ENCODE measurements around the gene CD6. TPM values are rescaled to one million over a fixed set of nuclear protein-coding genes. Genes with fewer than 3 reads are reported as not detected.

CD6 gene
- total RNA-seq, 1 donor from 2014 or later: 327 TPM

GRCh38 chr11:60984636-60985035 is 13.2 kb downstream of the CD6 start:
- H3K9me3 Mint-ChIP-seq: no peaks in the 10 kb centered on the region

GRCh38 chr11:60985501-60985900 is 14.0 kb downstream of the CD6 start:
- no peaks in the 10 kb centered on the region for H3K27me3 Mint-ChIP-seq (ENCODE audit: low read depth)
- H3K4me3 Mint-ChIP-seq (ENCODE audit: low read depth): peak overlapping the region; percentile 83
- no peaks in the 10 kb centered on the region for H3K9me3 Mint-ChIP-seq
- peaks cover 85% of the 10 kb centered on the region for H3K36me3 Mint-ChIP-seq (ENCODE audit: low read depth)
- intact Hi-C loops (cut with micrococcal nuclease): no loop called here
- no peak for DNase-seq (ENCODE audit: low spot score)
- peak overlapping the region; percentile 94 for H3K27ac Mint-ChIP-seq
- peaks cover 83% of the 10 kb centered on the region for H3K4me1 Mint-ChIP-seq (ENCODE audit: low read depth)

More at GRCh38 chr11:60984636-60985035, 13.2 kb downstream of the CD6 start:
- Mint-ChIP-seq H3K27me3 (ENCODE audit: low read depth) (no peaks in the 10 kb centered on the region), H3K4me3 (ENCODE audit: low read depth) (peak overlapping the region; percentile 83), H3K4me1 (ENCODE audit: low read depth) (peaks cover 84% of the 10 kb centered on the region), H3K27ac (peak overlapping the region; percentile 94), H3K36me3 (ENCODE audit: low read depth) (peaks cover 86% of the 10 kb centered on the region)
- intact Hi-C loops (cut with micrococcal nuclease): no loop called here
- DNase-seq (ENCODE audit: low spot score): no peak

GRCh38 chr11:60985991-60986915 is 14.8 kb downstream of the CD6 start:
- H3K36me3 Mint-ChIP-seq (ENCODE audit: low read depth): peaks cover 84% of the 10 kb centered on the region
- DNase-seq (ENCODE audit: low spot score): peak; percentile 82
- H3K4me1 Mint-ChIP-seq (ENCODE audit: low read depth): peaks cover 86% of the 10 kb centered on the region
- intact Hi-C loops (cut with micrococcal nuclease): loop anchor here (1.0 to 2.0 kb wide), 7 partner anchors 8 to 831 kb away; partner anchors contain the start of genes FADS1 and TMEM109
- H3K9me3 Mint-ChIP-seq: no peaks in the 10 kb centered on the region
- H3K27ac Mint-ChIP-seq: peak overlapping the region; percentile 94
- H3K27me3 Mint-ChIP-seq (ENCODE audit: low read depth): no peaks in the 10 kb centered on the region
- peak overlapping the region; percentile 83 for H3K4me3 Mint-ChIP-seq (ENCODE audit: low read depth)

- intact Hi-C loops (cut with micrococcal nuclease): loop anchor here (2.0 kb wide), 5 partner anchors 17 to 829 kb away; partner anchors contain the start of genes FADS1 and TMEM109
- H3K4me1 Mint-ChIP-seq (ENCODE audit: low read depth): peaks cover 78% of the 10 kb centered on the region
- peak overlapping the region; percentile 83 for H3K4me3 Mint-ChIP-seq (ENCODE audit: low read depth)
- peaks cover 79% of the 10 kb centered on the region for H3K36me3 Mint-ChIP-seq (ENCODE audit: low read depth)
- H3K9me3 Mint-ChIP-seq: no peaks in the 10 kb centered on the region
- DNase-seq (ENCODE audit: low spot score): peak; percentile 66
- no peaks in the 10 kb centered on the region for H3K27me3 Mint-ChIP-seq (ENCODE audit: low read depth)
- H3K27ac Mint-ChIP-seq: peak overlapping the region; percentile 94
These were observed 16.2 kb downstream of the CD6 start for GRCh38 chr11:60987577-60988277.

- Mint-ChIP-seq H3K9me3 (no peaks in the 10 kb centered on the region), H3K4me1 (ENCODE audit: low read depth) (peaks cover 80% of the 10 kb centered on the region), H3K36me3 (ENCODE audit: low read depth) (peaks cover 79% of the 10 kb centered on the region), H3K27ac (peak overlapping the region; percentile 94), H3K27me3 (ENCODE audit: low read depth) (no peaks in the 10 kb centered on the region), H3K4me3 (ENCODE audit: low read depth) (peak overlapping the region; percentile 61)
- no peak for DNase-seq (ENCODE audit: low spot score)
- intact Hi-C loops (cut with micrococcal nuclease): loop anchor here (2.0 kb wide), 1 partner anchor 16 kb away; no protein-coding TSS in a partner anchor
These were observed 17.2 kb downstream of the CD6 start for GRCh38 chr11:60988658-60989057.

GRCh38 chr11:60989093-60989650 is 17.7 kb downstream of the CD6 start:
- peak overlapping the region; percentile 94 for H3K27ac Mint-ChIP-seq
- peaks cover 78% of the 10 kb centered on the region for H3K4me1 Mint-ChIP-seq (ENCODE audit: low read depth)
- DNase-seq (ENCODE audit: low spot score): no peak
- intact Hi-C loops (cut with micrococcal nuclease): loop anchor here (2.0 kb wide), 1 partner anchor 16 kb away; no protein-coding TSS in a partner anchor
- H3K9me3 Mint-ChIP-seq: no peaks in the 10 kb centered on the region
- no peaks in the 10 kb centered on the region for H3K27me3 Mint-ChIP-seq (ENCODE audit: low read depth)
- H3K4me3 Mint-ChIP-seq (ENCODE audit: low read depth): peak overlapping the region; percentile 61
- H3K36me3 Mint-ChIP-seq (ENCODE audit: low read depth): peaks cover 78% of the 10 kb centered on the region

GRCh38 chr11:60991457-60991856 is 20.0 kb downstream of the CD6 start:
- H3K27ac Mint-ChIP-seq: peak overlapping the region; percentile 67
- no peaks in the 10 kb centered on the region for H3K9me3 Mint-ChIP-seq
- H3K27me3 Mint-ChIP-seq (ENCODE audit: low read depth): no peaks in the 10 kb centered on the region
- peak overlapping the region; percentile 36 for H3K4me3 Mint-ChIP-seq (ENCODE audit: low read depth)
- H3K36me3 Mint-ChIP-seq (ENCODE audit: low read depth): peaks cover 84% of the 10 kb centered on the region
- DNase-seq (ENCODE audit: low spot score): no peak
- intact Hi-C loops (cut with micrococcal nuclease): no loop called here
- peaks cover 76% of the 10 kb centered on the region for H3K4me1 Mint-ChIP-seq (ENCODE audit: low read depth)

- Mint-ChIP-seq H3K27ac (peak overlapping the region; percentile 92), H3K36me3 (ENCODE audit: low read depth) (peaks cover 82% of the 10 kb centered on the region), H3K9me3 (no peaks in the 10 kb centered on the region), H3K4me1 (ENCODE audit: low read depth) (peaks cover 65% of the 10 kb centered on the region), H3K4me3 (ENCODE audit: low read depth) (peak overlapping the region; percentile 68), H3K27me3 (ENCODE audit: low read depth) (no peaks in the 10 kb centered on the region)
- intact Hi-C loops (cut with micrococcal nuclease): loop anchor here (1.0 kb wide), 1 partner anchor 14 kb away; no protein-coding TSS in a partner anchor
- no peak for DNase-seq (ENCODE audit: low spot score)
These were observed 21.4 kb downstream of the CD6 start for GRCh38 chr11:60992842-60993409.

- no peaks in the 10 kb centered on the region for H3K9me3 Mint-ChIP-seq
- intact Hi-C loops (cut with micrococcal nuclease): loop anchor here (1.0 kb wide), 4 partner anchors 7 to 68 kb away; no protein-coding TSS in a partner anchor
- H3K4me1 Mint-ChIP-seq (ENCODE audit: low read depth): peaks cover 65% of the 10 kb centered on the region
- peaks cover 81% of the 10 kb centered on the region for H3K36me3 Mint-ChIP-seq (ENCODE audit: low read depth)
- no peaks in the 10 kb centered on the region for H3K27me3 Mint-ChIP-seq (ENCODE audit: low read depth)
- peak overlapping the region; percentile 68 for H3K4me3 Mint-ChIP-seq (ENCODE audit: low read depth)
- H3K27ac Mint-ChIP-seq: peak overlapping the region; percentile 92
- DNase-seq (ENCODE audit: low spot score): no peak
These were observed 22.1 kb downstream of the CD6 start for GRCh38 chr11:60993615-60994014.

GRCh38 chr11:60994541-60995080 is 23.1 kb downstream of the CD6 start:
- Mint-ChIP-seq H3K36me3 (ENCODE audit: low read depth) (peaks cover 77% of the 10 kb centered on the region), H3K27me3 (ENCODE audit: low read depth) (no peaks in the 10 kb centered on the region), H3K4me3 (ENCODE audit: low read depth) (peak overlapping the region; percentile 76), H3K27ac (peak overlapping the region; percentile 92), H3K4me1 (ENCODE audit: low read depth) (peaks cover 61% of the 10 kb centered on the region), H3K9me3 (no peaks in the 10 kb centered on the region)
- intact Hi-C loops (cut with micrococcal nuclease): loop anchor here (1.0 kb wide), 3 partner anchors 8 to 67 kb away; no protein-coding TSS in a partner anchor
- no peak for DNase-seq (ENCODE audit: low spot score)

GRCh38 chr11:60995798-60996197 is 24.3 kb downstream of the CD6 start:
- Mint-ChIP-seq H3K27me3 (ENCODE audit: low read depth) (no peaks in the 10 kb centered on the region), H3K36me3 (ENCODE audit: low read depth) (peaks cover 75% of the 10 kb centered on the region), H3K4me3 (ENCODE audit: low read depth) (no peak overlapping the region), H3K9me3 (no peaks in the 10 kb centered on the region), H3K4me1 (ENCODE audit: low read depth) (peaks cover 60% of the 10 kb centered on the region), H3K27ac (peak overlapping the region; percentile 92)
- DNase-seq (ENCODE audit: low spot score): no peak
- intact Hi-C loops (cut with micrococcal nuclease): no loop called here
